GM18868 (cell line): ENCODE results near the gene WDR37.
A peak's percentile ranks its signal among the peaks of the same experiment; 100 is the strongest.
"Not testable (repeated sequence)": the region's sequence is repeated elsewhere in the genome, so short reads cannot be mapped to it uniquely, and the experiment has no call there.

Experiments used
- ATAC-seq: cut with Tn5 transposase; IDR thresholded peaks from one replicate; pipeline ENCODE4 v1.9.1; 2021; ENCODE audit warnings: mild to moderate bottlenecking, moderate library complexity; ENCODE audit not compliant: unreplicated experiment

WDR37 gene

GRCh38 chr10:1102831-1103230 lies 46.6 kb downstream of the WDR37 start:
- ATAC-seq, result no peak

GRCh38 chr10:1103551-1103950 lies 47.4 kb downstream of the WDR37 start:
- ATAC-seq, result no peak

GRCh38 chr10:1104971-1105370 lies 48.8 kb downstream of the WDR37 start:
- ATAC-seq, result no peak

- no peak for ATAC-seq
Measured at GRCh38 chr10:1107004-1107403, 50.8 kb downstream of the WDR37 start.

GRCh38 chr10:1107679-1108078 lies 51.5 kb downstream of the WDR37 start:
- no peak for ATAC-seq

- peak; percentile 89 for ATAC-seq
Measured at GRCh38 chr10:1109795-1110673, 53.8 kb downstream of the WDR37 start.

GRCh38 chr10:1110674-1111119 lies 54.5 kb downstream of the WDR37 start:
- no peak for ATAC-seq

- ATAC-seq, result no peak
Measured at GRCh38 chr10:1114315-1114714, 58.1 kb downstream of the WDR37 start.

GRCh38 chr10:1114719-1115606 lies 58.8 kb downstream of the WDR37 start:
- no peak for ATAC-seq

- no peak for ATAC-seq
Measured at GRCh38 chr10:1115607-1115955, 59.4 kb downstream of the WDR37 start.

GRCh38 chr10:1116051-1116450 lies 59.9 kb downstream of the WDR37 start:
- no peak for ATAC-seq

- ATAC-seq, result no peak
Measured at GRCh38 chr10:1116696-1117280, 60.6 kb downstream of the WDR37 start.

- no peak for ATAC-seq
Measured at GRCh38 chr10:1117651-1118050, 61.5 kb downstream of the WDR37 start.

GRCh38 chr10:1118318-1118717 lies 62.1 kb downstream of the WDR37 start:
- not testable (repeated sequence) for ATAC-seq

- no peak for ATAC-seq
Measured at GRCh38 chr10:1119027-1119426, 62.8 kb downstream of the WDR37 start.

- ATAC-seq, result no peak
Measured at GRCh38 chr10:1119501-1119900, 63.3 kb downstream of the WDR37 start.

GRCh38 chr10:1120306-1120705 lies 64.1 kb downstream of the WDR37 start:
- ATAC-seq, result no peak

- no peak for ATAC-seq
Measured at GRCh38 chr10:1120801-1121211, 64.6 kb downstream of the WDR37 start.

- ATAC-seq, result no peak
Measured at GRCh38 chr10:1121271-1121970, 65.2 kb downstream of the WDR37 start.

- ATAC-seq, result no peak
Measured at GRCh38 chr10:1122349-1122748, 66.2 kb downstream of the WDR37 start.

- ATAC-seq, result no peak
Measured at GRCh38 chr10:1123198-1123597, 67.0 kb downstream of the WDR37 start.
